OCI-LY1 (cell line): ENCODE data around the gene WDR75.

Source experiments
- CTCF ChIP-seq: fragments of 200-600 bp; sonication (generic), shearing (Covaris generic); IDR thresholded peaks from 2 replicates; pipeline ENCODE4 v1.5.1; 2017; ENCODE audit warnings: mild to moderate bottlenecking, antibody characterized with exemption, low read length, moderate library complexity, mixed read lengths
- EZH2 ChIP-seq: fragments of 200-600 bp; sonication (generic), shearing (Covaris generic); IDR thresholded peaks from 2 replicates; pipeline ENCODE4 v1.8.0; 2017; ENCODE audit warnings: borderline replicate concordance, mixed run types, mild to moderate bottlenecking, antibody characterized with exemption, low read length, moderate library complexity, mixed read lengths

DNA sequence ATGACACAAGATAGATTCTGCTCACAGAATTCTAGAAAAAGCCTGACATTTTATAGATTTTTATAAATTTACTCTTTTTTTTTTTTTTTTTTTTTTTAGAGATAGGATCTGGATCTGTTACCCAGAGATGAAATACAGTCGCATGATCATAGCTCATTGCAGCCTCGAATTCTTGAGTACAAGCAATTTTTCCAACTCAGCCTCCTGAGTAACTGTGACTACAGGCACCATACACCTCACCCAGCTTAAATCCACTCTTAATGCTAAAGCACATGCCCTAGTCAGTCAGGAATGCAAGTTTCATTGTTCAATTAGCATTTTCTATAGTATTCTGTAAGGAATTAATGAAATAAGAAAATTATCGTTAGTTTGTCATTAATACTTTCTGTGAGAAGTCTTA lies 32.1 kb upstream of the WDR75 start:
- TF ChIP-seq CTCF (no peak), EZH2 (no peak)
